ENCODE measurements around the gene GFI1B. TPM values are rescaled to one million over a fixed set of nuclear protein-coding genes. Genes with fewer than 3 reads are reported as not detected.

GFI1B gene
- polyA plus RNA-seq, 1 experiment = not detected

- Histone ChIP-seq H3K4me3 (ENCODE audit: low read depth, low read length) (no peak overlapping the region), H3K36me3 (ENCODE audit: control insufficient read depth, insufficient read depth, low read length) (no peaks in the 10 kb centered on the region), H3K27me3 (ENCODE audit: control insufficient read depth, insufficient read depth, low read length) (peaks cover 15% of the 10 kb centered on the region)
- no peak for DNase-seq (ENCODE audit: low read depth)
- ChIA-PET CTCF (interaction anchor here (0.6 to 6.3 kb wide), 3 partner anchors 19 to 177 kb away, joined by 3 to 46 read pairs (median 4); no protein-coding TSS in a partner anchor), POLR2A (no interaction called here)
- TF ChIP-seq CTCF (IDR thresholded peaks at IDR 0.05; ENCODE audit: insufficient read depth, low read depth, low read length) = no peak
Observed at GRCh38 chr9:133003071-133003461, 24.6 kb downstream of the GFI1B start.

GRCh38 chr9:133003671-133004090, 25.2 kb downstream of the GFI1B start:
- Histone ChIP-seq H3K36me3 (ENCODE audit: control insufficient read depth, insufficient read depth, low read length) (no peaks in the 10 kb centered on the region), H3K4me3 (ENCODE audit: low read depth, low read length) (no peak overlapping the region), H3K27me3 (ENCODE audit: control insufficient read depth, insufficient read depth, low read length) (peaks cover 15% of the 10 kb centered on the region)
- POLR2A ChIA-PET = no interaction called here
- DNase-seq (ENCODE audit: low read depth) = no peak
- TF ChIP-seq CTCF (IDR thresholded peaks at IDR 0.05; ENCODE audit: insufficient read depth, low read depth, low read length) = no peak
- CTCF ChIA-PET = interaction anchor here (1.5 to 6.3 kb wide), 2 partner anchors 19 to 739 kb away, joined by 3 to 46 read pairs; no protein-coding TSS in a partner anchor

DNA sequence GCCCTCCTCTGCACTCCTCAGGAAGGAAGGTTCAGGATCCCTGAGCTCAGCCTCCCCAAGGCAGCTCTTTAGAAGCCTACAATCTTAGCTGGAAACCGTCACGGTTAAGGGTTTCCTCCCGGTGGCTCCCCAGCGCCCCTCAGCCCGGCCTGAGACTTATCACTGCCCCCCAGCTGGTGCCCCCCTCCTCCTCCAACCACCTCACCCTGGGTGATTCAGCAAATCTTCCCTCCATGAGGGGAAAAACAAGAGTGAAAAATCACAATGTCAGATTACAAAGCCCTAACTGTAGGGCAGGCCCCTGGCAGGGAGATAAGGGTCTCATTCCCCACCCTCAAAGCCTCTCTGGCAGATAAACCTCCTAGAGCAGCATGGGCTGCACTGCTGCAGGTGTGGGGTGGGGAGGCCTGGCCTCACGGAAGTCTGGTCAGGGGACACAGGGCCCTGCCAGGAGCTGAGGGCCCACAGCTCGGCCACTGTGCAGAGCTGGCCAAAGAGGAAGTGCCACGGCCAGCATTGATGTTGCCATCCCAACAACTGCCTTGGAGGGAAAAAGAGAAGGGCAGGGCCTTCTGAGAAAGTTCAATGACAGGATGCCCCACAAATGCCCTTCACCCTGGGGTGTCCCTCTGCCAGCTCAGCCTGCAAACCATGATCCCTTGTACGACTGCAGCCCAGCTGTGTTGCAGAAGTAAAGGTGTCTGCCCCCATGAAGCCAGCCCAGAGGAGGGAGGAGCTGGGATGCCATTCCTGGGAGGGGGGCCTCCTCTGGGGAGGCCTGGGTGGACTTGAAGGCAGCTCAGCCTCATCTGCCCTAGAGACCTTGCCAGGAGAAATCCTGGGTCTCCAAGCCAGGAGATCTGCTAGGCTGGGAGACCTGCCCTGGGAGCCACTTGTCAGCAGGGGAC, 25.9 kb downstream of the GFI1B start:
- no peak for TF ChIP-seq CTCF (IDR thresholded peaks at IDR 0.05; ENCODE audit: insufficient read depth, low read depth, low read length)
- H3K27me3 ChIP-seq (ENCODE audit: control insufficient read depth, insufficient read depth, low read length) = peaks cover 15% of the 10 kb centered on the region
- H3K36me3 ChIP-seq (ENCODE audit: control insufficient read depth, insufficient read depth, low read length) = no peaks in the 10 kb centered on the region
- no peak for DNase-seq (ENCODE audit: low read depth)
- H3K4me3 ChIP-seq (ENCODE audit: low read depth, low read length) = no peak overlapping the region
- CTCF ChIA-PET = interaction anchor here (0.8 to 6.3 kb wide), 3 partner anchors 18 to 738 kb away, joined by 3 to 46 read pairs (median 3); no protein-coding TSS in a partner anchor
- POLR2A ChIA-PET = no interaction called here

GRCh38 chr9:133004999-133005760, 26.7 kb downstream of the GFI1B start:
- ChIA-PET CTCF (interaction anchor here (0.8 to 6.3 kb wide), 5 partner anchors 17 to 737 kb away, joined by 3 to 46 read pairs (median 3); partner anchors contain the start of gene GFI1B), POLR2A (no interaction called here)
- Histone ChIP-seq H3K4me3 (ENCODE audit: low read depth, low read length) (no peak overlapping the region), H3K27me3 (ENCODE audit: control insufficient read depth, insufficient read depth, low read length) (peaks cover 9% of the 10 kb centered on the region), H3K36me3 (ENCODE audit: control insufficient read depth, insufficient read depth, low read length) (no peaks in the 10 kb centered on the region)
- no peak for TF ChIP-seq CTCF (IDR thresholded peaks at IDR 0.05; ENCODE audit: insufficient read depth, low read depth, low read length)
- no peak for DNase-seq (ENCODE audit: low read depth)

DNA sequence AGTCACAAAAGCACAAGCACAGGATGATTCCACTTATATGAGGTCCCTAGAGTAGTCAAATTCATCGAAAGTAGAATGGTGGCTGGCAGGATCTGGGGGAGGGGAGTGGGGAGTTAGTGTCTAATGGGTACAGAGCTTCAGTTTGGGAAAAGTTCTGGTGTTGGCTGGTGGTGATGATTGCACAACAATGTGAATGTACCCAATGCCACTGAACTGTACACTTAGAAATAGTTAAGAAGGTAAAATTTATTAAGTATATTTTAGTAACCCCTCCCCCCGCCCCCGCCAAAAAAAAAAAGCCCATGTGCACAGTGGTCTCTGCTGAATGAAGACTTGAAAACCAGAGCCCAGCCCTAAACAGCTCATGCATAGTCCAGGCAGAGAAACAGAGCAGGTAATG, 27.5 kb downstream of the GFI1B start:
- POLR2A ChIA-PET = no interaction called here
- no peak for DNase-seq (ENCODE audit: low read depth)
- Histone ChIP-seq H3K36me3 (ENCODE audit: control insufficient read depth, insufficient read depth, low read length) (no peaks in the 10 kb centered on the region), H3K4me3 (ENCODE audit: low read depth, low read length) (no peak overlapping the region), H3K27me3 (ENCODE audit: control insufficient read depth, insufficient read depth, low read length) (peaks cover 6% of the 10 kb centered on the region)
- CTCF ChIA-PET = interaction anchor here (1.0 to 6.3 kb wide), 3 partner anchors 16 to 105 kb away, joined by 3 to 46 read pairs (median 3); partner anchors contain the start of gene GFI1B
- TF ChIP-seq CTCF (IDR thresholded peaks at IDR 0.05; ENCODE audit: insufficient read depth, low read depth, low read length) = no peak
